NCI-H1417 (cell line): ENCODE data around the gene MYBL2.
A peak's percentile ranks its signal among the peaks of the same experiment; 100 is the strongest.
"Not testable (repeated sequence)": the region's sequence is repeated elsewhere in the genome, so short reads cannot be mapped to it uniquely, and the experiment has no call there.

Experiments
- DNase-seq, 3 experiments: peaks; one replicate each; lab custom pipeline; 2025; lab: John Stamatoyannopoulos, UW

The MYBL2 gene

GRCh38 chr20:43751167-43752050 lies 84.5 kb downstream of the MYBL2 start:
- DNase-seq = peak in 2 of 3 experiments; percentile 10 to 12

GRCh38 chr20:43752051-43752360 lies 85.1 kb downstream of the MYBL2 start:
- no peak for DNase-seq

- no peak for DNase-seq
Measured at GRCh38 chr20:43752561-43753301, 85.8 kb downstream of the MYBL2 start.

- no peak for DNase-seq
Measured at GRCh38 chr20:43755390-43755789, 88.5 kb downstream of the MYBL2 start.

- no peak for DNase-seq
Measured at GRCh38 chr20:43755851-43756250, 88.9 kb downstream of the MYBL2 start.

GRCh38 chr20:43757888-43758287 lies 91.0 kb downstream of the MYBL2 start:
- not testable (repeated sequence) for DNase-seq

- peak; percentile 30 to 91 (median 64) for DNase-seq
Measured at GRCh38 chr20:43761386-43762340, 94.7 kb downstream of the MYBL2 start.

GRCh38 chr20:43762911-43763310 lies 96.0 kb downstream of the MYBL2 start:
- DNase-seq = no peak

GRCh38 chr20:43765916-43766315 lies 99.0 kb downstream of the MYBL2 start:
- DNase-seq = no peak
